ENCODE results near the gene RAB3C.
"Not testable (repeated sequence)": the region's sequence is repeated elsewhere in the genome, so short reads cannot be mapped to it uniquely, and the experiment has no call there.

The RAB3C gene

DNA sequence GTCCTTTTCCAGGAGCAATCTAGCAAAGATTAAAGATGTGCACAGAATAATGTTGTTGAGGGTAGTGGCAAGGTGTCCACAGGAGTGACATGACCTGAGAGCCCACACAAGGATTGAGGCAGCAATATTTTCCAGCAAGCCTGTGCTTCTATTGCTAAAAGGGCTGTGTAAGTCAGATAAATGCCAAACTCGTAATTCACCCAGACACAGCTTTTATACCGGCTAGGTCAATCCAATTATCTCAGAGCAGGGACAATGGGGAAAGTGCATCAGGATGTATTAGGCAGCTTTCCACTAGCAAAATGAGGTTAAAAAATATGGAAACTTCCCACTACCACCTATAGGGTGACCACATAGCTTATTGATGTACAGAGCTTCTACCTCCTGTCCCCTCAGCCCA lies 34.8 kb upstream of the RAB3C start:
- TF ChIP-seq, protein P1, sequence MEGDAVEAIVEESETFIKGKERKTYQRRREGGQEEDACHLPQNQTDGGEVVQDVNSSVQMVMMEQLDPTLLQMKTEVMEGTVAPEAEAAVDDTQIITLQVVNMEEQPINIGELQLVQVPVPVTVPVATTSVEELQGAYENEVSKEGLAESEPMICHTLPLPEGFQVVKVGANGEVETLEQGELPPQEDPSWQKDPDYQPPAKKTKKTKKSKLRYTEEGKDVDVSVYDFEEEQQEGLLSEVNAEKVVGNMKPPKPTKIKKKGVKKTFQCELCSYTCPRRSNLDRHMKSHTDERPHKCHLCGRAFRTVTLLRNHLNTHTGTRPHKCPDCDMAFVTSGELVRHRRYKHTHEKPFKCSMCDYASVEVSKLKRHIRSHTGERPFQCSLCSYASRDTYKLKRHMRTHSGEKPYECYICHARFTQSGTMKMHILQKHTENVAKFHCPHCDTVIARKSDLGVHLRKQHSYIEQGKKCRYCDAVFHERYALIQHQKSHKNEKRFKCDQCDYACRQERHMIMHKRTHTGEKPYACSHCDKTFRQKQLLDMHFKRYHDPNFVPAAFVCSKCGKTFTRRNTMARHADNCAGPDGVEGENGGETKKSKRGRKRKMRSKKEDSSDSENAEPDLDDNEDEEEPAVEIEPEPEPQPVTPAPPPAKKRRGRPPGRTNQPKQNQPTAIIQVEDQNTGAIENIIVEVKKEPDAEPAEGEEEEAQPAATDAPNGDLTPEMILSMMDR (IDR thresholded peaks at IDR 0.05; ENCODE audit: insufficient read depth, low read depth, low read length, missing control alignments), result no peak
- no peak for DNase-seq (ENCODE audit: low read depth)
- H3K4me3 ChIP-seq (ENCODE audit: low read depth, low read length), result no peak overlapping the region

DNA sequence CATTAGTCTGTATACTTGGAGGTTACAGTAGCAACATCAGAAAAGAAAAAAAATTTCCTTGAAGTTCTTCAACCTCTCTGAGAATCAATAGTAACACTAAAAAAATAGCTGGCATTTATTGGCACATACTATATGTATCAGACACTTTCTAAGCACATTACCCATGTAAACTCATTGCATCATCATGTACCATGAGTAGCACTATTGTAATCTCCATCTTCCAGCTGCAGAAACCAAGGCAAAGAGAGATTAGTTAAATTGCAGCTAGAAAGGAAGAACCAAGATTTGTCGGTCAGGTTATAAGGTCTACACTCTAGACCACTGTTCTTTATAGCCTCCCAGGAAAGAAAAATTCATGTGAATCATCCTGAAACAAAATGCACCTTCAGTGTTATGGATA lies 31.4 kb upstream of the RAB3C start:
- TF ChIP-seq, protein P1 (IDR thresholded peaks at IDR 0.05; ENCODE audit: insufficient read depth, low read depth, low read length, missing control alignments), result no peak
- DNase-seq (ENCODE audit: low read depth), result no peak
- H3K4me3 ChIP-seq (ENCODE audit: low read depth, low read length), result no peak overlapping the region

DNA sequence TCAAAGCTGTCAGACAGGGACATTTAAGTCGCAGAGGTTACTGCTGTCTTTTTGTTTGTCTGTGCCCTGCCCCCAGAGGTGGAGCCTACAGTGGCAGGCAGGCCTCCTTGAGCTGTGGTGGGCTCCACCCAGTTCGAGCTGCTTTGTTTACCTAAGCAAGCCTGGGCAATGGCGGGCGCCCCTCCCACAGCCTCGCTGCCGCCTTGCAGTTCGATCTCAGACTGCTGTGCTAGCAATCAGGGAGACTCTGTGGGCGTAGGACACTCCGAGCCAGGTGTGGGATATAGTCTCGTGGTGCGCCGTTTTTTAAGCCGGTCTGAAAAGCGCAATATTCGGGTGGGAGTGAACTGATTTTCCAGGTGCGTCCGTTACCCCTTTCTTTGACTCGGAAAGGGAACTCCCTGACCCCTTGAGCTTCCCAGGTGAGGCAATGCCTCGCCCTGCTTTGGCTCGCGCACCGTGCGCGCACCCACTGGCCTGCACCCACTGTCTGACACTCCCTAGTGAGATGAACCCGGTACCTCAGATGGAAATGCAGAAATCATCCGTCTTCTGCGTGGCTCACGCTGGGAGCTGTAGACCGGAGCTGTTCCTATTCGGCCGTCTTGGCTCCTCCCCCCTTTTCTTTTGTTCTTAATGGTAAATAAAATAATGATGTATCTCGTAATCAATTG lies 25.1 kb upstream of the RAB3C start:
- DNase-seq (ENCODE audit: low read depth); H3K4me3 ChIP-seq (ENCODE audit: low read depth, low read length): not testable (repeated sequence)

DNA sequence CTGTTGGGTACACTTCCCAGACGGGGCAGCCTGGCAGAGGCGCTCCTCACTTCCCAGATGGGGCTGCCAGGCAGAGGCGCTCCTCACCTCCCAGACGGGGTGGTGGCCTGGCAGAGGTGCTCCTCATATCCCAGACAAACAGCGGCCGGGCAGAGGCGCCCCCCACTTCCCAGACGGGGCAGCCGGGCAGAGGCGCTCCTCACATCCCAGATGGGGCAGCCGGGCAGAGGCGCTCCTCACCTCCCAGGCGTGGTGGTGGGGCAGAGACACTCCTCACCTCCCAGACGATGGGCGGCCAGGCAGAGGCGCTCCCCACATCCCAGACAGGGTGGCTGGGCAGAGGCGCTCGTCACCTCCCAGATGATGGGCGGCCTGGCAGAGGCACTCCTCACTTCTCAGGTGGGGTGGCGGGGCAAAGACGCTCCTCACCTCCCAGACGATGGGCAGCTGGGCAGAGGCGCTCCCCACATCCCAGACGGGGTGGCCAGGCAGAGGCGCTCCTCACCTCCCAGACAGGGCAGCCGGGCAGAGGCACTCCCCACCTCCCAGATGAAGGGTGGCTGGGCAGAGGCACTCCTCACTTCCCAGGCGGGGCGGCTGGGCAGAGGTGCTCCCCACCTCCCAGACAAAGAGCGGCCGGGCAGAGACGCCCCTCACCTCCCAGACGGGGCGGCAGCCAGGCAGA lies 19.7 kb upstream of the RAB3C start:
- not testable (repeated sequence) for DNase-seq (ENCODE audit: low read depth); H3K4me3 ChIP-seq (ENCODE audit: low read depth, low read length)

DNA sequence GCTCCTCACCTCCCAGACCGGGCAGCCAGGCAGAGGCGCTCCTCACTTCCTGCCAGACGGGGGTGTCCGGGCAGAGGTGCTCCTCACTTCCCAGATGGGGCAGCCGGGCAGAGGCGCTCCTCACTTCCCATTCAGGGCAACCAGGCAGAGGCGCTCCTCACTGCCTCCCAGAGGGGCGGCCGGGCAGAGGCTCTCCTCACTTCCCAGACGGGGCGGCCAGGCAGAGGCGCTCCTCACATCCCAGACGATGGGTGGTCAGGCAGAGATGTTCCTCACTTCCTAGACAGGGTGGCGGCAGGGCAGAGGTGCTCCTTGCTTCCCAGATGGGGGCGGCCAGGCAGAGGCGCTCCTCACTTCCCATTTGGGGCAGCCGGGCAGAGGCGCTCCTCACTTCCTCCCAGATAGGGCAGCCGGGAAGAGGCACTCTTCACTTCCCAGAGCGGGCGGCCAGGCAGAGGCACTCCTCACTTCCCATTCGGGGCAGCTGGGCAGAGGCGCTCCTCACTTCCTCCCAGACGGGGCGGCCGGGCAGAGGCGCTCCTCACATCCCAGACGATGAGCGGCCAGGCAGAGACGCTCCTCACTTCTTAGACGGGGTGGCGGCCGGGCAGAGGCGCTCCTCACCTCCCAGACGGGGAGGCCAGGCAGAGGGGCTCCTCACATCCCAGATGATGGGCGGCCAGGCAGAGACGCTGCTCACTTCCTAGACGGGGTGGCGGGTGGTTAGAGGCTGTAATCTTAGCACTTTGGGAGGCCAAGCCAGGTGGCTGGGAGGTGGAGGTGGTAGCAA lies 18.6 kb upstream of the RAB3C start:
- H3K4me3 ChIP-seq (ENCODE audit: low read depth, low read length); DNase-seq (ENCODE audit: low read depth): not testable (repeated sequence)

GRCh38 chr5:58565033-58565432 lies 17.8 kb upstream of the RAB3C start:
- TF ChIP-seq, protein P1 (IDR thresholded peaks at IDR 0.05; ENCODE audit: insufficient read depth, low read depth, low read length, missing control alignments), result no peak
- no peak for DNase-seq (ENCODE audit: low read depth)
- H3K4me3 ChIP-seq (ENCODE audit: low read depth, low read length), result no peak overlapping the region

- no peak for DNase-seq (ENCODE audit: low read depth)
- TF ChIP-seq, protein P1 (IDR thresholded peaks at IDR 0.05; ENCODE audit: insufficient read depth, low read depth, low read length, missing control alignments), result no peak
- H3K4me3 ChIP-seq (ENCODE audit: low read depth, low read length), result no peak overlapping the region
Measured at GRCh38 chr5:58571501-58571900, 11.4 kb upstream of the RAB3C start.

DNA sequence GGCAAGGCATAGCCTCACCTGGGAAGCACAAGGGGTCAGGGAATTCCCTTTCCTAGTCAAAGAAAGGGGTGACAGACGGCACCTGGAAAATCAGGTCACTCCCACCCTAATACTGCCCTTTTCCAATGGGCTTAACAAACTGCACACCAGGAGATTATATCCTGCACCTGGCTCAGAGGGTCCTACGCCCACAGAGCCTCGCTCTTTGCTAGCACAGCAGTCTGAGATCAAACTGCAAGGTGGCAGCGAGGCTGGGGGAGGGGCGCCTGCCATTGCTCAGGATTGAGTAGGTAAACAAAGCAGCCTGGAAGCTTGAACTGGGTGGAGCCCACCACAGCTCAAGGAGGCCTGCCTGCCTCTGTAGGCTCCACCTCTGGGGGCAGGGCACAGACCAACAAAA lies 9.9 kb upstream of the RAB3C start:
- H3K4me3 ChIP-seq (ENCODE audit: low read depth, low read length); DNase-seq (ENCODE audit: low read depth): not testable (repeated sequence)

GRCh38 chr5:58579781-58580180 lies 3.1 kb upstream of the RAB3C start:
- DNase-seq (ENCODE audit: low read depth), result no peak
- no peak overlapping the region for H3K4me3 ChIP-seq (ENCODE audit: low read depth, low read length)
- TF ChIP-seq, protein P1 (IDR thresholded peaks at IDR 0.05; ENCODE audit: insufficient read depth, low read depth, low read length, missing control alignments), result no peak
